Stimulated activated CD4-positive, alpha-beta T cell treated with anti-CD3 and anti-CD28 coated beads, Interleukin-4, amount 100 ng/mL, for 4 hours (primary cell): ENCODE measurements around the gene TMSB4X.
"Not testable (repeated sequence)": the region's sequence is repeated elsewhere in the genome, so short reads cannot be mapped to it uniquely, and the experiment has no call there.

ENCODE experiments used
- DNase-seq, 2 experiments: peaks; one replicate each; pipeline ENCODE4 v3.0.0-alpha.2; 2020

Gene TMSB4X

GRCh38 chrX:12997906-12998687 lies 23.2 kb downstream of the TMSB4X start:
- no peak for DNase-seq

- peak in 1 of 2 experiments; percentile 58 for DNase-seq
These were observed 24.5 kb downstream of the TMSB4X start for GRCh38 chrX:12999422-12999821.

- peak in 1 of 2 experiments; percentile 27 for DNase-seq
These were observed 25.4 kb downstream of the TMSB4X start for GRCh38 chrX:13000301-13000811.

GRCh38 chrX:13001097-13001496 lies 26.2 kb downstream of the TMSB4X start:
- DNase-seq, result no peak

GRCh38 chrX:13001961-13002671 lies 27.2 kb downstream of the TMSB4X start:
- peak in 1 of 2 experiments; percentile 43 for DNase-seq

- DNase-seq, result no peak
These were observed 31.0 kb downstream of the TMSB4X start for GRCh38 chrX:13005661-13006473.

- no peak for DNase-seq
These were observed 32.7 kb downstream of the TMSB4X start for GRCh38 chrX:13007519-13008188.

GRCh38 chrX:13008189-13008533 lies 33.3 kb downstream of the TMSB4X start:
- DNase-seq, result no peak

- DNase-seq, result no peak
These were observed 33.9 kb downstream of the TMSB4X start for GRCh38 chrX:13008851-13009250.

- no peak for DNase-seq
These were observed 34.4 kb downstream of the TMSB4X start for GRCh38 chrX:13009273-13009672.

- DNase-seq, result no peak
These were observed 34.9 kb downstream of the TMSB4X start for GRCh38 chrX:13009844-13010243.

GRCh38 chrX:13010546-13010945 lies 35.6 kb downstream of the TMSB4X start:
- no peak for DNase-seq

GRCh38 chrX:13013363-13014110 lies 38.6 kb downstream of the TMSB4X start:
- DNase-seq, result no peak

- DNase-seq, result no peak
These were observed 39.5 kb downstream of the TMSB4X start for GRCh38 chrX:13014111-13015096.

GRCh38 chrX:13015536-13016236 lies 40.8 kb downstream of the TMSB4X start:
- no peak for DNase-seq

GRCh38 chrX:13016731-13017130 lies 41.8 kb downstream of the TMSB4X start:
- DNase-seq, result not testable (repeated sequence)

- no peak for DNase-seq
These were observed 48.0 kb downstream of the TMSB4X start for GRCh38 chrX:13022926-13023325.

- DNase-seq, result no peak
These were observed 48.7 kb downstream of the TMSB4X start for GRCh38 chrX:13023567-13023966.

GRCh38 chrX:13023979-13024378 lies 49.1 kb downstream of the TMSB4X start:
- no peak for DNase-seq

GRCh38 chrX:13024986-13025385 lies 50.1 kb downstream of the TMSB4X start:
- no peak for DNase-seq
